Measurements from ENCODE around the gene ARID1B. TPM values are rescaled to one million over a fixed set of nuclear protein-coding genes. Genes with fewer than 3 reads are reported as not detected.
A peak's percentile ranks its signal among the peaks of the same experiment; 100 is the strongest.

Gene ARID1B
- total RNA-seq, 4 donors from 2014 or later = 25.2 to 103 (median 59.5) TPM

- Histone ChIP-seq H3K27me3 (no peaks in the 10 kb centered on the region), H3K9me3 (no peaks in the 10 kb centered on the region), H3K36me3 (peaks cover 0 to 60% (median 4%) of the 10 kb centered on the region in 3 donors), H3K4me3 (no peak overlapping the region), H3K27ac (no peak overlapping the region), H3K4me1 (peaks cover 0 to 30% (median 0%) of the 10 kb centered on the region in 3 donors)
- intact Hi-C loops (cut with DNase I) = no loop called here
- TF ChIP-seq CTCF (IDR thresholded peaks at IDR 0.05) = no peak
- no peak for TF ChIP-seq POLR2A (IDR thresholded peaks at IDR 0.05)
- no peak for DNase-seq
- 89 to 100% methylated on average over 5 to 9 of the region's 9 CpGs for WGBS, 2 donors
Measured at GRCh38 chr6:157090736-157091135, 313.6 kb downstream of the ARID1B start.

- WGBS, 2 donors = 79 to 90% methylated on average over 2 of the region's 2 CpGs
- H3K4me1 ChIP-seq = peaks cover 0 to 30% (median 0%) of the 10 kb centered on the region in 3 donors
Measured at GRCh38 chr6:157091243-157091642, 314.1 kb downstream of the ARID1B start.

DNA sequence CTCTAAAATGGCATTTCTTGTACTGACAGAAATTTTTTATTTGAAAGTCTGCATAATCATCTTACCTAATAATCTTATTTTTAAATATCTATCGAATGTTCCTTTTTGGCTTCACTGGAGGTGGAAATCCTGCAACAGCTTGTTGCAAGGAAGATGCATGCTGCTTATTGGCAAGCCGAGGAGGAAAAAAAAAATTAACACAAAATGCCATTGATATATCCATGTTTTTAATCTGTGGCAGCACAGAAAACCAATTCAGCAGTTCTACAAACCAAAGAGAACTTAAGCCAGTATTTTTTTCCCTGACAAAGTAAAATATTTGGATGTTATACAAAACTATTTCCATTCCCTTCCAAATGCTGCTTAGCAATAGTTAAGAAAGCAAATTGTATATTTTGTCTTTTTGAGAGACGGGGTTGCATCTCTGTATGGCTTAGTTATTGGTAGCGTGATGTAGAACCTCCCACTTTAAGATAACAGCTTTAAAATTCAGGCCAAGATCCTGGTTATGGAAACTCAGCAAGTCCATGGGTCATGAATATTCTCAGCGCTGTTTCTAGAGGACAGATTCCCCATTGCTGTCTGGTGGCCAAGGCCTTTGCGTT lies 314.8 kb downstream of the ARID1B start:
- peaks cover 0 to 30% (median 0%) of the 10 kb centered on the region in 3 donors for H3K4me1 ChIP-seq
- H3K27ac ChIP-seq = peak overlapping the region in 1 of 4 donors; percentile 33
- peaks cover 0 to 57% (median 4%) of the 10 kb centered on the region in 3 donors for H3K36me3 ChIP-seq
- H3K4me3 ChIP-seq = no peak overlapping the region
- 80 to 83% methylated on average over 6 of the region's 6 CpGs for WGBS, 2 donors
- no peak for TF ChIP-seq CTCF (IDR thresholded peaks at IDR 0.05)
- TF ChIP-seq POLR2A (IDR thresholded peaks at IDR 0.05) = no peak
- no peak for DNase-seq
- intact Hi-C loops (cut with DNase I) = no loop called here
- no peaks in the 10 kb centered on the region for H3K9me3 ChIP-seq
- H3K27me3 ChIP-seq = no peaks in the 10 kb centered on the region

More at GRCh38 chr6:157091243-157091642, 314.1 kb downstream of the ARID1B start:
- H3K9me3 ChIP-seq = no peaks in the 10 kb centered on the region
- TF ChIP-seq POLR2A (IDR thresholded peaks at IDR 0.05) (no peak), CTCF (IDR thresholded peaks at IDR 0.05) (no peak)
- H3K36me3 ChIP-seq = peaks cover 0 to 59% (median 4%) of the 10 kb centered on the region in 3 donors
- no peaks in the 10 kb centered on the region for H3K27me3 ChIP-seq
- DNase-seq = no peak
- intact Hi-C loops (cut with DNase I) = no loop called here
- H3K4me3 ChIP-seq = no peak overlapping the region
- no peak overlapping the region for H3K27ac ChIP-seq

GRCh38 chr6:157092736-157093135 lies 315.6 kb downstream of the ARID1B start:
- intact Hi-C loops (cut with DNase I) = no loop called here
- Histone ChIP-seq H3K9me3 (no peaks in the 10 kb centered on the region), H3K27ac (peak overlapping the region in 1 of 4 donors; percentile 7), H3K4me3 (no peak overlapping the region), H3K27me3 (no peaks in the 10 kb centered on the region), H3K4me1 (peaks cover 0 to 30% (median 0%) of the 10 kb centered on the region in 3 donors), H3K36me3 (peaks cover 0 to 56% (median 4%) of the 10 kb centered on the region in 3 donors)
- DNase-seq = no peak
- WGBS, 2 donors = 49 to 75% methylated on average over 4 to 6 of the region's 6 CpGs
- TF ChIP-seq POLR2A (IDR thresholded peaks at IDR 0.05) = no peak

- Histone ChIP-seq H3K27ac (no peak overlapping the region), H3K4me1 (peaks cover 0 to 30% (median 0%) of the 10 kb centered on the region in 3 donors), H3K9me3 (no peaks in the 10 kb centered on the region), H3K4me3 (no peak overlapping the region), H3K27me3 (no peaks in the 10 kb centered on the region), H3K36me3 (peaks cover 0 to 49% (median 4%) of the 10 kb centered on the region in 3 donors)
- intact Hi-C loops (cut with DNase I) = no loop called here
- no peak for DNase-seq
- no peak for TF ChIP-seq CTCF (IDR thresholded peaks at IDR 0.05)
- no peak for TF ChIP-seq POLR2A (IDR thresholded peaks at IDR 0.05)
- WGBS, 2 donors = 87% methylated on average over 3 of the region's 3 CpGs
Measured at GRCh38 chr6:157093536-157093935, 316.4 kb downstream of the ARID1B start.
